IPS DF 19.7 (cell line): Measurements from ENCODE around the gene UBQLNL.

ENCODE experiments used
- DNase-seq: peaks from one replicate; pipeline ENCODE4 v3.0.0-alpha.2; 2013; ENCODE audit warnings: low read depth, low spot score

The UBQLNL gene

DNA sequence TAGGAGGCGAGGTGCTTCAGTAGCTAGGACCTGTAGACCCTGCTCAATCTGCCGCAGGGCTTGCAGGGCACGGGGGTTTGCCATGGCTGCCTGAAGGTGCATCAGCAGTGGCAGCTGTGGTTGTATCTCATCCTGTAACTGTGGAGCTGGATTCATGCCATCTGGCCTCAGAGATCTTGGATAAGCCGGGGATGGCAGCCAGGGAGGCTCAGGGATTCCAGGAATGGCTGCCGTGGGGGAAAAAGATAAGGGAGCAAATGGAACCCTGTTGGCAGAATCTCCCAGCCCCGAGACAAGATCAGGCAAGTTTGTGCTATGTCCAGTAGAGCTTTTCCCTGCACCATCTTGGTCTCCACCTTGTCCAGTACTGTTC lies 8.6 kb downstream of the UBQLNL start:
- DNase-seq, result no peak

- no peak for DNase-seq
Observed at GRCh38 chr11:5507177-5507932, 9.1 kb downstream of the UBQLNL start.

GRCh38 chr11:5505363-5506048 lies 11.0 kb downstream of the UBQLNL start:
- DNase-seq, result no peak

GRCh38 chr11:5504403-5504921 lies 12.0 kb downstream of the UBQLNL start:
- DNase-seq, result no peak

- DNase-seq, result no peak
Observed at GRCh38 chr11:5500393-5500801, 16.1 kb downstream of the UBQLNL start.

GRCh38 chr11:5499671-5500070 lies 16.8 kb downstream of the UBQLNL start:
- DNase-seq, result no peak

GRCh38 chr11:5489576-5490357 lies 26.7 kb downstream of the UBQLNL start:
- DNase-seq, result no peak

- no peak for DNase-seq
Observed at GRCh38 chr11:5488798-5489399, 27.6 kb downstream of the UBQLNL start.

DNA sequence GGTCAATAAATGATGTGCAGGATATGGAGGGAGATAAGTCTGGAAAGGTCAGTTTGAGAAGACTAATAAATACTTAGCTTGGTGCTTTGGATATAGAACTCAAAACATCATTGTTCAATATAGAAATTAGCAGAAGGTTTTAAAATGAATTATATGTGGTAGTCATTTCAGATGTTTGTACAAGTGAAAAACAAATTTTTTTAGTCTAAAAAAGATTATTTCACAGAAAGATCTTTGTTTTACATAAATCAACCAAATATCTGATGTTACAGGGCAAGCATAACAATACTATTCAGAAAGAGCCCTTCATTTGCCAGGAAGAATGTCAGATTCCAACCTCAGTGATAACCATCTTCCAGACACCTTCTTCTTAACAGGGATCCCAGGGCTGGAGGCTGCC lies 28.1 kb downstream of the UBQLNL start, which contains the start of gene OR52D1:
OR52D1 (plus strand) TSS at position 301 of the 400 bp plus-strand sequence; CDS start at position 323, 22 bp downstream.
- DNase-seq, result no peak

GRCh38 chr11:5486421-5486820 lies 30.1 kb downstream of the UBQLNL start:
- no peak for DNase-seq

- no peak for DNase-seq
Observed at GRCh38 chr11:5486003-5486402, 30.5 kb downstream of the UBQLNL start.

- DNase-seq, result peak; percentile 15
Observed at GRCh38 chr11:5476186-5476819, 40.2 kb downstream of the UBQLNL start.

DNA sequence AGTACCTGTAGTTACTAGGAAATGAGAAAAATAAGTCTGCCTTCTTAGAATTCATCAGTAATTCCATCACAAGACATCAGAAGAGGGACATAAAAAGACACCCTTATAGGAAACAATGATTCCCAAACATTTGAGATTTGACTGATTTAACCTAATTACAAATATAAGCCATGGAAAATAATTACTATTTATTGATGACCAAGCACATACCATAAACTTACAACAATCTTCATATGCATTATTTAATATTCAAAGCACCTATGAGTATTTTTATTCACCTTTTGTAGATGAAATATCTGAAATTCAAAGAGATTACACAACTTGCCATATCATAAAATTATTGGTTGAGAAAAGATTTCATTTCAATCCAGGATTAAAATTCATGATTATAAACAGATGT lies 42.6 kb downstream of the UBQLNL start:
- no peak for DNase-seq

DNA sequence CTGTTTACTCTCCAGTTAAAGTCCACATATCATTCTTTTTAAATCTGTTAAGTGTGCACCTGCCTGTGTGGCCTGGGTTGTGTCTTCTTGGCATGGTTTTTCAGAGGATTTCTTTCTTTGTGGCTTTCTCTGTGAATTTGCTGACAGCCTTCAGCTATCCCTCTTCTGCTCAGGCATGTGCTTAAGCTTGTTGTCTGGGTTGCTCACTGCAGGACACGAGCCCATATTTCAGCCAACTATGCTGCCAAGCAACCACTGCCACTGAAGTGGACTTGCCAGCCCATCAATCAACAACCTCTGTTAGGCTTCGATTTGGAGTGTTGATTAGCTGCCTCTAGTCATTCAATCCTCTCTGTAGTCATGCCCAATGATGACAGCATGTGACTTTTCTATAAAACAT lies 49.0 kb downstream of the UBQLNL start:
- no peak for DNase-seq
